ENCODE results near the gene POTEF.
"Not testable (repeated sequence)": the region's sequence is repeated elsewhere in the genome, so short reads cannot be mapped to it uniquely, and the experiment has no call there.

The POTEF gene

DNA sequence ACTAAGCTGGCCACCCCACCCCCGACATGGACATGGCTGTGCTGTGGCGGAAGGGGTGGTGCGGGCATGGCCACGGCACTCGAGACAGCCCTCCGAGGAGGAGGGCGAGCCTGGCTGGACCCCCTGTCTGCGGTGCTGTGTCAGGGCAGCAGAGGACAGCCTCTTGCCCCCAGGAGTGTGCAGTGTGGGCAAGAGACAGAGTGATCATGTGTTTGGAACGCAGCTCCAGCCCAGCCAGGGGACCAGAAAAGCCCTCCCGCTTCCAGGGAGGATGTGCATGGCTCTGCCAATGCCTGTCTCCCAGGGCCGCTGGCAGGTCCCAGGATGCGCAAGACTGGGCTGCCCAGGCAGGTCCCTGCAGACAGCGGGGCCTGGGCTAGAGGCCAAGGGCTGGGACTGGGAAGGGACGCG is 9.8 kb upstream of the POTEF start:
- not testable (repeated sequence) for H3K4me3 ChIP-seq (ENCODE audit: control insufficient read depth, low read depth, low read length); DNase-seq (ENCODE audit: low read depth)

DNA sequence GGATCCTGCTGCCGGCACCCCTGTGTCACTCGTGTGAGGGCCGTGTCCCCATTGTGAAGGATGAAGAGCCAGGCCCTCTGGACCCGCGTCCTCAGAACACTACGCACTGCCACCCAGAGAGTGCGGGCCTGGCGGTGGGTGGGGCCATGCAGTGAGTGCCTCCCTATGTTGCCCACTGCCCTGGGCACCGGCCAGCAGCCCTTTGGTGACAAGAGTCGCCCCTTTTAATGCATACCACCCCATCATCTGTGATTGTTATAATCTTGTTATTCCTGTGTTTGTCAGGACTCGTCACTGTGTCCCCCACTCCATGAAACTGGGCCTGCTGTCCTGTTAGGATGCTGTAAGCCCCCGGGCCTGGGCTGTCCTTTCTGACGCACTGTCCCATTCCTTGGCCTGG is 9.3 kb upstream of the POTEF start:
- not testable (repeated sequence) for DNase-seq (ENCODE audit: low read depth); H3K4me3 ChIP-seq (ENCODE audit: control insufficient read depth, low read depth, low read length)

DNA sequence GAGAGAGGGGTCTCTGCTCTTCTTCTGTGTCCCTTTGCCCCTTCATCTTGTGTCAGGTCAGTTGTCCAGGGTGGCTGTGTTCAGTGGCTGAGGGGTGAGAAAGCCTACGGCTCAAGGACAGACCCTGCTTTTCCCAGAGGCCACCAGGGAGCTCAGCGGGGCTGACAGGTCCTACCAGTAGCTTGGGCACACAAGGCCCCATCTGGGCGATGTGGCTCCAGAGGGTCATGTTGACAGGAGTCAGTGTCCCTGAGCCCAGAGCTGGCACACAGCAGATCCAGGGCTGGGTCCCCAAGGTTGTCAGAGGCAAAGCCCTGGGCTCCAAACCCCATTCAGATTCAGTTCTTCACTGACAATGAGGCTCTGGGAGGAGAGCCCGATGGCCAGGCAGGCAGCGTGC is 8.1 kb upstream of the POTEF start:
- not testable (repeated sequence) for H3K4me3 ChIP-seq (ENCODE audit: control insufficient read depth, low read depth, low read length); DNase-seq (ENCODE audit: low read depth)

DNA sequence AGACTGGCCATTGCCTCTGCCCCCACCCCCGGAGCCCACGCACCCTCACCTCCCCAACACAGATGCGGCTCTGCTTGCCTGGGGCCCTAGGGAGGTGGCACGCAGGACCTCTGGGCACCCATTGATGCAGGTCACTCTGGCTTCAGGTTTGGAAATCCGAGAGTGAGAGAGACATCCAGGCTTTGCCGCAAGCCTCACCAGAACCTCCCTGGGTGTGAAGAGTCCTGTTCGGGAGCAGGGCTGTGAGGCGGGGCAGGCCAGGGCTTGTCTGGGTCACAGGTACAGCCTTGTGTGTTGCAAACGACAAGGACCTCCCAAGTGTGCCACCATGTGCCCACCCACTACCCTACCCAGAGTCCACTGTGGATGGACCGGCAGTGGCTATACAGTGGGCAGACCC is 7.5 kb upstream of the POTEF start:
- DNase-seq (ENCODE audit: low read depth); H3K4me3 ChIP-seq (ENCODE audit: control insufficient read depth, low read depth, low read length): not testable (repeated sequence)

DNA sequence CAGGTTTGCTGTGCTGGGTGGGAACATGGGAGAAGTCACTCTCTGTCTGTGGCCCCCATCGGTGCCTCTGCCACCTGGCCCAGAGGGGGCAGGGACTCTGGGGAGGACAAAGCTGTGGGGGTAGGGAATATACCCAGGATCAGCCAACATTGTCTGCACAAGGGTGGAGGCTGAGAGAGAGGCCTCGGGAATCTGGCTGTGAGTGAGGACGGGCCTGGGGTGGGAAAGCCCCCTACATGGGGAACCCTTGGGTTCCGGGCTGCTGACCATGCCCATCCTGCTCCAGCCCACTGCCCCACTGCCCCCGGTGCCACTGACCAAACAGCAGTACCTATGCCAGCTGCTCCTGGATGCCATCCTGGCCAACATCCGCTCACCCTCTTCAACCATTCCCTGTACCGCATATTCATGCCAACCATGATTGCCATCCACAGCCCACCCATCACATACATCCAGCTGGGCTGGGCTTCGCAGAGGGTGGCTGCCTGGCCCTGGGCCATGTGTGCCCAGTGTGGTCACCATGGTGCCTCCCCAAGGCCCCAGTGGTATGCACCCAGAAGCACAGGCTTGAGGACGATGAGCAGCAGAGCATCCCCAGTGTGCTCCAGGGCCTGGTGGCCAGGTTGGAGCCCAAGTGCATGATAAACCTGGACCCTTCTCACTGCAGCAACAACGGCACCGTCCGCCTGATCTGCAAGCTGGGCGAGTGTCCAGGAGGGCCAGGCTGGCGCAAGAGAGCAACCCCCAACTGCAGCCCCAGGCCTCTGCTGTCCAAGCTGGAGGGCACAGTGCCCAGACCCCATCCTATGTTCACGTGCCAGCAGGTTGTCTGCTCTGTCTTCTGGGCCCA is 6.9 kb upstream of the POTEF start:
- no peak overlapping the region for H3K4me3 ChIP-seq (ENCODE audit: control insufficient read depth, low read depth, low read length)
- TF ChIP-seq, protein P1, sequence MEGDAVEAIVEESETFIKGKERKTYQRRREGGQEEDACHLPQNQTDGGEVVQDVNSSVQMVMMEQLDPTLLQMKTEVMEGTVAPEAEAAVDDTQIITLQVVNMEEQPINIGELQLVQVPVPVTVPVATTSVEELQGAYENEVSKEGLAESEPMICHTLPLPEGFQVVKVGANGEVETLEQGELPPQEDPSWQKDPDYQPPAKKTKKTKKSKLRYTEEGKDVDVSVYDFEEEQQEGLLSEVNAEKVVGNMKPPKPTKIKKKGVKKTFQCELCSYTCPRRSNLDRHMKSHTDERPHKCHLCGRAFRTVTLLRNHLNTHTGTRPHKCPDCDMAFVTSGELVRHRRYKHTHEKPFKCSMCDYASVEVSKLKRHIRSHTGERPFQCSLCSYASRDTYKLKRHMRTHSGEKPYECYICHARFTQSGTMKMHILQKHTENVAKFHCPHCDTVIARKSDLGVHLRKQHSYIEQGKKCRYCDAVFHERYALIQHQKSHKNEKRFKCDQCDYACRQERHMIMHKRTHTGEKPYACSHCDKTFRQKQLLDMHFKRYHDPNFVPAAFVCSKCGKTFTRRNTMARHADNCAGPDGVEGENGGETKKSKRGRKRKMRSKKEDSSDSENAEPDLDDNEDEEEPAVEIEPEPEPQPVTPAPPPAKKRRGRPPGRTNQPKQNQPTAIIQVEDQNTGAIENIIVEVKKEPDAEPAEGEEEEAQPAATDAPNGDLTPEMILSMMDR (conservative IDR thresholded peaks at IDR 0.05; ENCODE audit: control insufficient read depth, insufficient read depth, low read depth, low read length) = no peak
- DNase-seq (ENCODE audit: low read depth) = no peak

DNA sequence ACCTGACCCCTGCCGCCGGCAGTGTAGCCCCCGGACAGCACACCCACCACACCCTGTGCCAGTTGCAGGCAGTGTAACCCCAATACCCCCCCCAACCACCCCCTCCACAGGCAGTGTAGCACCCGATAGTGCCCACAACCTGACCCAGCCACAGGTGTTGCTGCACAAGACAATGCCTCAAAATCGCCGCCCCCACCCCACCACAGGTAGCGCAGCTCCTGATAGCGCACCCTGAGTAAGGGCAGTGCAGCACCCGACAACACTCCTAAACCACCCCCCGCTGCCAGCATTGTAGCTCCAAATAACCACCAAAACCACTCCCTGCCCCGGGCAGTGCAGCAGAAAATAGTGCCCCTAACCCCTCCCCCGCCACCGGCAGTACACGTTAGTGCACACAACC is 558 bp downstream of the POTEF start:
- DNase-seq (ENCODE audit: low read depth); H3K4me3 ChIP-seq (ENCODE audit: control insufficient read depth, low read depth, low read length): not testable (repeated sequence)

DNA sequence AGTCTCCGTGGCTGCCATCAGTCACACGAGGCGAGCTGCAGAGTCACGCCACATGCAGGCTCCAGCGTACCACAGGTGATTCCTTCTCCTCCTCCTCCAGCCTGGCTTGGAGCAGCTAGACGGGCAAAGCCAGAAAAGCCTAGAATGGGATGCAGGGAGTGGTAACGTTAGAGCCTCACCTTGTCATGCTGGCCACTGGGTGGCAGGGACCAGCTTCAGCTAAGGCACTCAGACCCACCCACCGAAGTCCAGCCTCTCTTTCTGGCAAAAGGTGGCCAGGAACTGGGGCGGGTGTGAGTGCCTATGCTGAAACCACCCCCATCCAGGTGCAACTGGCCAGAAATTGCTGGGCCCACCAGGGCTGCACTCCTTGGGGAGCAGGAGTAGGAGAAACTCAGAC is 1.3 kb downstream of the POTEF start:
- DNase-seq (ENCODE audit: low read depth); H3K4me3 ChIP-seq (ENCODE audit: control insufficient read depth, low read depth, low read length): not testable (repeated sequence)

DNA sequence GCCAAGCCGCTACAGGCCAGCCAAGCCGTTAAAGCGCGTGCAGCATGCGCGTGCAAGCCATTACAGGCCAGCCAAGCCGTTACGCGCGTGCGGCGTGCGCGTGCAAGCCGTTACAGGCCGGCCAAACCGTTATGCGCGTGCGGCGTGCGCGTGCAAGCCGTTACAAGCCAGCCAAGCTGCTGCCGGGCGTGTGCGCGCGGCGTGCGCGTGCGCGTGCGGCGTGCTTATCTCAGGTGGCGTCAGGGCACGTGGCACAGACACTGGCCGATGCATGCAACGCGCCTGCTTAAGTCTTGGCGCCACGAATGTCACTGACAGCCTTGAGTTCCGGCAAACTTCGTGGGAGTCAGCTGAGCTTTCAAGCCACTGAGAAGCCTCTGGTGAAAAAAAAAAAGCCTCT is 8.1 kb downstream of the POTEF start:
- H3K4me3 ChIP-seq (ENCODE audit: control insufficient read depth, low read depth, low read length); DNase-seq (ENCODE audit: low read depth): not testable (repeated sequence)

DNA sequence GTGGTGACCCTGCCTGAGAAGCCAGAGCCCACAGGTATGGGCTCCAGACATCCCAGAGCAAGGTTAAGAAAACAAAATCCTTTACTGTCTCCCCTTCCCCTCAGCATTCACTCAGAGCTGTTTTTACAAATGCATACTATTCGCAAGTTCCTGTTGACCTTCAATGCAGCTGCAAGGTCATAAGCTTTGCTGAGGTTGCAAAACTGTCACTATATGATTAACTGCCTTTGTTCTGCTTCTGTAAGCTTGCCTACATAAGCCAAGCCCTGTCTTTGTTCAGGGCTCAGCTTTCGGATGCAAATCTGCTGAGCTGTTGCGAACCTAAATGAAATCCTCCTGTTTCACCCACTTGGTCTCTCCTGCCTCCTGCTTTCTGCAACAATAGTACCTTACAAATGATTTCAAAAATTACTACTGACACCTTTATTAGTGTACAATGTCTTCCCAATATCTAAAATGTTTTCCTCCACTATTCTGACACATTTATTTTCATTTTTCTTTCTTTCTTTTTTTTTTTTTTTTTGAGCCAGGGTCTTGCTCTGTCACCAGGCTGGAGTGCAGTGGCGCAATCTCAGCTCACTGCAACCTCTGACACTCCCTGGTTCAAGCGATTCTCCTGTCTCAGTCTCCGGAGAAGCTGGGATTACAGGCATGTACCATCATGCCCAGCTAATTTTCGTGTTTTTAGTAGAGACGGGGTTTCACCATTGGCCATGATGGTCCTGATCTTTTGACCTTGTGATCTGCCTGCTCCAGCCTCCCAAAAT is 26.2 kb downstream of the POTEF start:
- not testable (repeated sequence) for H3K4me3 ChIP-seq (ENCODE audit: control insufficient read depth, low read depth, low read length); DNase-seq (ENCODE audit: low read depth)

DNA sequence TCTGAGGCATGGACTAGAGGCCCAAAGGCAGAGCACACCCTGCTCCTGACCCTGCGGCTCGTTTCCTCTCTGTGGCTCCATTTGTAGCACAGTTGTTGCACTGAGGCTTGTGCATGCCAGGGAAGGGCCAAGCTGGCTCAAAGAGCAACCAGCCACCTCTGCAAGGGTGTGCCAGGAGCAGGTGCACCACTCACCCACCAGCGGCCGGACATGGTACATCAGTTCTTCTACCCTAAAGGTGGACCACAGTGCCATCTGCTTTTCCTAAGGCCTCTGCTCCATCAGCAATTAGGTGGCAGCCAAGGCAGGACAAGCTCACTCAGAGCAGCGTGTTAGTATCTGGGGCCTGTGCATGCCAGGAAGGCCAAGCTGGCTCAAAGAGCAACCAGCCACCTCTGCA is 66.4 kb downstream of the POTEF start:
- DNase-seq (ENCODE audit: low read depth); H3K4me3 ChIP-seq (ENCODE audit: control insufficient read depth, low read depth, low read length): not testable (repeated sequence)

DNA sequence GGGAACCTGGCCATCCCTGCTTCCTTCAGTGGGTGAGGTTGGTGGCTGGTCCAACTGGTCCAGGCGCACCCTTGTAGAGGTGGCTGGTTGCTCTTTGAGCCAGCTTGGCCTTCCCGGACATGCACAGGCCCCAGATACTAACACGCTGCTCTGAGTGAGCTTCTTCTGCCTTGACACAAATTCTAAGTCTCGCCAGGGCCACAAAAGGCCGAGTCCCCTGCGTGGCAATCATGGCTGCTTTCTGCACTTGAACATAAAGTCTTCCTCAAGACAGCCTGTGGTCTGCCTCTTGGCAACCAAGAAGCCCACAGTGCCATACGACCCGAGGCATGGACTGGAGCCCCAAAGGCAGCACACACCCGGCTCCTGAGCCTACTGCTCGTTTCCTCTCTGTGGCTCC is 69.0 kb downstream of the POTEF start:
- not testable (repeated sequence) for H3K4me3 ChIP-seq (ENCODE audit: control insufficient read depth, low read depth, low read length); DNase-seq (ENCODE audit: low read depth)

DNA sequence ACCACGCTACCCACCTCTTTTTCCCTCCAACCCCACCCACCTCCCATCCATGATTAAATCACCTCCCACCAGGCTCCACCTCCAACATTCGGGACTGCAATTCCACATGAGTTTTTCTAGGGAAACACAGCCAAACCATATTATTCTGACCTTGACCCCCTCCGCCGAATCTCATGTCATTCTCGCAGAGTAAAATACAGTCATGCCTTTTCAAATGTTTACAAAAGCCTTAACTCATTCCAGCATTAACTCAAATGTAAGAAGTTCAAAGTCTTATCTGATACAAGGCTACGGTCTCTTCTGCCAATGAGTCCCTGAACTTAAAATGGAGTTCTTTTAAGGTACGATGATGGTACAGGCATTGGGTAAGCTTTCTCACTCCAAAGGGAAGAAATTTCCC is 72.7 kb downstream of the POTEF start:
- not testable (repeated sequence) for H3K4me3 ChIP-seq (ENCODE audit: control insufficient read depth, low read depth, low read length); DNase-seq (ENCODE audit: low read depth)

DNA sequence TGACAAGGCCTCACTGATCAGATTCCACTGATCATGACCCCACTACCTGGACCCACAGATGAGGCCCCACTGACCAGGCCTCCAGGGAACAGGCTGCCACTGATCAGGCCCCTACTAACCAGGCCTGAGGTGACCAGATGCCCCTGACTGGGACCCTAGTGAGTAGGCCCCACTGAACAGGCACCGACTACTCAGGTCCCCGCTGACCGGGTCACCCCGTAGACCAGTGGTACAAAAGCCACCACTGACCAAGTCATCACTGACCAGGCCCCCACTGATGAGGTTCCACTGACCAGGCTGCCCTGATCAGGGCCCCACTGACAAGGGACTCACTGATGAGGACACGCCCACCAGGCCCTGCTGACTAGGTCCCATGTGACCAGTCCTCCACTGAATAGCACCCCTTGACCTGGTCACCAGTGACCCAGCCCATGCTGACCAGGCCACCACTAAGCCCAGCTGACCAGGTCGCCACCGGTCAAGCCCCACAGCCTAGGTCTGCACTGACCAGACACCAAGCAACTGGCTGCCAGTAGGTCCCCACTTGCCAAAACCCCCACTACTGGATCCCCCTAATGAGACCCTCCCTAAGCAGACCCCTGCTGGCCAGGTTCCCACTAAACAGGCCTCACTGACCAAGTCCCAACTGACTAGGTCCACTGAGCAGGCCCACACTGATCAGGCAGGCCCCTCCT is 75.7 kb downstream of the POTEF start:
- not testable (repeated sequence) for DNase-seq (ENCODE audit: low read depth); H3K4me3 ChIP-seq (ENCODE audit: control insufficient read depth, low read depth, low read length)

DNA sequence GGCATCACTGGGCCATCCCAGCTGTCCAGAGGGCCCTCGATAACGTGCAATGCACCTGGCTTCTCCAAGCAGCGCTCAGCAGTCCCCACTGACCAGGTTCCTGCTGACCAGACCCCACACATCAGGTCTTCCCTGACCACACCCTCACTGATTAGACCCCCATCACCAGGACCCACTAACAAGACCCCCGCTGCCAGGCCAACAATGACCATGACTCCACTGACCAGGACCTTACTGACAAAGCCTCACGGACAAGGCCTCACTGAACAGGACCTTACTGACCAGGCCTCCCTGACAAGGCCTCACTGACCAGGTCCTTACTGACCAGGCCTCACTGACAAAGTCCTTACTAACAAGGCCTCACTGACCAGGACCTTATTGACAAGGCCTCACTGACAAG is 76.6 kb downstream of the POTEF start:
- not testable (repeated sequence) for DNase-seq (ENCODE audit: low read depth); H3K4me3 ChIP-seq (ENCODE audit: control insufficient read depth, low read depth, low read length)

DNA sequence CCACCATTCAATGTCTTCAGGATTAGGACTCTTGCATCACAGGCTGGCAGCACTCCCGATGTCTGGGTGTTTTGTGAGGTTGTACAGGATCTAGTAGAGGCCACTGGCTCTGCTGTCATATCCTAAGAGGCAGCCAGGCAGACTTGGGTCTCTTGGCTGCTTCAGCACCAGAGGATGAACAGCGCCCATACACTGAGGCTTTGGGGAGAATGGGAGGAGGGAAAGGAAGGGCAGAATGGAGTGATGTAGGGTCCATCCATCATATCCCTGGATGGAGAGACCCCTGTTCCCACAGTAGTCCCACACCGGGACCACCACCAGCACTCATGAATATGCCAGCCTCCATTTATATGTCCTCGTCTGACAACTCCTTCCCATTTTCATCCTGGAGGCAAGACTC is 80.6 kb downstream of the POTEF start:
- not testable (repeated sequence) for DNase-seq (ENCODE audit: low read depth); H3K4me3 ChIP-seq (ENCODE audit: control insufficient read depth, low read depth, low read length)

DNA sequence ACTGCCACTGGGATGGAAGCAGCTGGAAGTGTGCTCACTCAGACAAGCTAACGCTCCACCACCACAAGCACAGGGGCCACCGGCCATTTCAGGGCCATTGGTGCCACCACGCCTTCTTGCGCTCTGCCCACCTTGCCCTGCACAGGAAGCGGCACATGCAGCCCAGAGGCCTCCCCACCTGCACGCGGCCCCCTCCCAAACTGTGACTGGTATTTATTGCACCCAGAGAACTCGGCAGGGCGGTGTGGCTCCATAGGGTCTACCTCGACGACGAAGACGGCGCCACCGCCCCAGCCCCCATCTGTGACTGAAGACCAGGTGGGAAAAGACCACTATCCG is 90.8 kb downstream of the POTEF start:
- not testable (repeated sequence) for DNase-seq (ENCODE audit: low read depth); H3K4me3 ChIP-seq (ENCODE audit: control insufficient read depth, low read depth, low read length)

DNA sequence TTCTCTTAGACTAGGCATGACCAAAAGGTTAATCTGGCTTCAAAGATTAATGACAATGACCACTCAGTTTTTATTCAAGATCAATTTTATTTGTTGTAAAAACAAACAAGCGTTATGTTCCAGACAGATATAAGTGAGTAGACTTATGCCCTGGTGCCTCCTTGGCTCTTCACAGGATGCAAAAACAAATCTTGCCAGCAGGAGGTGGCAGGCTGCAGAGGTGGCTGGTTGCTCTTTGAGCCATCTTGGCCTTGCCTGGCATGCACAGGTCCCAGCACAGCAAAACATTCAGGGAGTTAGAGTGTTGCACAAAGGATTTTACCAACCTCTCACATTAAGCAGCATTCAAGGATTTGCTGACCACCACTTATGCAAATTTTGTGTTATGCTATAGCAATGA is 103.1 kb downstream of the POTEF start:
- not testable (repeated sequence) for DNase-seq (ENCODE audit: low read depth)

More for the DNA sequence above, 103.1 kb downstream of the POTEF start:
- H3K4me3 ChIP-seq (ENCODE audit: control insufficient read depth, low read depth, low read length) = not testable (repeated sequence)
